ENCODE results near the gene GRAMD1B. TPM values are rescaled to one million over a fixed set of nuclear protein-coding genes. Genes with fewer than 3 reads are reported as not detected.

Gene GRAMD1B
- total RNA-seq, 3 donors from 2014 or later: 3.2 to 4.4 (median 4.1) TPM

- Histone ChIP-seq H3K4me3 (no peak overlapping the region), H3K4me1 (ENCODE audit: low read depth) (peaks cover 26% of the 10 kb centered on the region), H3K9me3 (no peaks in the 10 kb centered on the region), H3K36me3 (ENCODE audit: low read depth) (no peaks in the 10 kb centered on the region)
- TF ChIP-seq CTCF (IDR thresholded peaks at IDR 0.05): no peak
- ATAC-seq (peak; percentile 84), DNase-seq (peak in 2 of 3 donors; percentile 84 to 86)
- intact Hi-C loops (cut with DNase I, micrococcal nuclease): loop anchor here in 1 of 2 donors (10.0 kb wide), 1 partner anchor 127 kb away; no protein-coding TSS in a partner anchor
Observed at GRCh38 chr11:123588117-123588863, 158.2 kb downstream of the GRAMD1B start.

- Histone ChIP-seq H3K4me3 (no peak overlapping the region), H3K4me1 (ENCODE audit: low read depth) (peaks cover 26% of the 10 kb centered on the region), H3K9me3 (no peaks in the 10 kb centered on the region), H3K36me3 (ENCODE audit: low read depth) (no peaks in the 10 kb centered on the region)
- no peak for DNase-seq
- intact Hi-C loops (cut with DNase I, micrococcal nuclease): loop anchor here in 1 of 2 donors (10.0 kb wide), 1 partner anchor 126 kb away; no protein-coding TSS in a partner anchor
- no peak for TF ChIP-seq CTCF (IDR thresholded peaks at IDR 0.05)
- ATAC-seq: no peak
Observed at GRCh38 chr11:123588864-123589262, 158.8 kb downstream of the GRAMD1B start.

GRCh38 chr11:123590296-123590912 lies 160.3 kb downstream of the GRAMD1B start:
- DNase-seq (peak in 2 of 3 donors; percentile 53 to 70), ATAC-seq (peak; percentile 83)
- H3K4me1 ChIP-seq (ENCODE audit: low read depth): peaks cover 24% of the 10 kb centered on the region
- TF ChIP-seq CTCF (IDR thresholded peaks at IDR 0.05): no peak
- H3K4me3 ChIP-seq: no peak overlapping the region
- no peaks in the 10 kb centered on the region for H3K9me3 ChIP-seq
- intact Hi-C loops (cut with DNase I, micrococcal nuclease): no loop called here
- no peaks in the 10 kb centered on the region for H3K36me3 ChIP-seq (ENCODE audit: low read depth)

GRCh38 chr11:123593570-123593969 lies 163.5 kb downstream of the GRAMD1B start:
- no peak for TF ChIP-seq CTCF (IDR thresholded peaks at IDR 0.05)
- Histone ChIP-seq H3K36me3 (ENCODE audit: low read depth) (no peaks in the 10 kb centered on the region), H3K4me1 (ENCODE audit: low read depth) (peaks cover 13% of the 10 kb centered on the region), H3K4me3 (no peak overlapping the region), H3K9me3 (no peaks in the 10 kb centered on the region)
- ATAC-seq: no peak
- intact Hi-C loops (cut with DNase I, micrococcal nuclease): no loop called here
- no peak for DNase-seq

GRCh38 chr11:123594188-123594901 lies 164.3 kb downstream of the GRAMD1B start:
- intact Hi-C loops (cut with DNase I, micrococcal nuclease): no loop called here
- no peak overlapping the region for H3K4me3 ChIP-seq
- H3K9me3 ChIP-seq: no peaks in the 10 kb centered on the region
- ATAC-seq: no peak
- no peak for TF ChIP-seq CTCF (IDR thresholded peaks at IDR 0.05)
- H3K36me3 ChIP-seq (ENCODE audit: low read depth): no peaks in the 10 kb centered on the region
- H3K4me1 ChIP-seq (ENCODE audit: low read depth): peaks cover 10% of the 10 kb centered on the region
- DNase-seq: no peak

Data from mucosa of descending colon (tissue), 3 donors.